Pericardium fibroblast (primary cell): ENCODE data around the gene ZNF207. TPM values are rescaled to one million over a fixed set of nuclear protein-coding genes. Genes with fewer than 3 reads are reported as not detected.

Experiments used
- total RNA-seq: library from RNA; depleted of rRNA; stranded (reverse); fragments of >200 nt; gene quantifications from 2 replicates; pipeline ENCODE4 v1.2.3, GENCODE V29; 2015

Gene ZNF207
- 82.4 and 82.6 TPM in 2 replicates for total RNA-seq

GRCh38 chr17:32349854-32350665 lies at the start of gene ZNF207:
TSS of gene ZNF207 (plus strand) at chr17:32350157. CDS start at chr17:32350286, 129 bp downstream.

GRCh38 chr17:32341857-32342602 lies 7.9 kb upstream of the ZNF207 start, which contains the start of gene C17orf75:
TSS of gene C17orf75 (minus strand) at chr17:32342173. CDS start at chr17:32342139, 34 bp downstream.

Other genes starting within 250 kb of the ZNF207 start
- gene RHOT1, start 207.7 kb upstream of the ZNF207 start, total RNA-seq = 16.2 and 18.8 TPM in 2 replicates
- not detected in 2 replicates for gene RHBDL3, start 84.3 kb upstream of the ZNF207 start, total RNA-seq
- gene C17orf75, start 8.0 kb upstream of the ZNF207 start, total RNA-seq = 5.4 and 6.6 TPM in 2 replicates
- 32.7 and 42.5 TPM in 2 replicates for gene PSMD11, start 94.4 kb downstream of the ZNF207 start, total RNA-seq
- gene CDK5R1, start 136.8 kb downstream of the ZNF207 start, total RNA-seq = 0.51 and 1.1 TPM in 2 replicates